Ammon's horn (tissue), 1 donor: ENCODE data around the gene LRRC1.
A peak's percentile ranks its signal among the peaks of the same experiment; 100 is the strongest.

Experiments
- DNase-seq: peaks from one replicate; pipeline ENCODE4 v3.0.0-alpha.2; 2016; ENCODE audit warnings: low spot score

Gene LRRC1

GRCh38 chr6:53925891-53926290, 131.1 kb downstream of the LRRC1 start:
- DNase-seq = no peak

- DNase-seq = no peak
Observed at GRCh38 chr6:53926505-53926904, 131.7 kb downstream of the LRRC1 start.

- no peak for DNase-seq
Observed at GRCh38 chr6:53928641-53929040, 133.8 kb downstream of the LRRC1 start.

GRCh38 chr6:53929041-53929820, 134.4 kb downstream of the LRRC1 start:
- DNase-seq = no peak

- DNase-seq = no peak
Observed at GRCh38 chr6:53929821-53930120, 135.0 kb downstream of the LRRC1 start.

- no peak for DNase-seq
Observed at GRCh38 chr6:53930330-53930729, 135.5 kb downstream of the LRRC1 start.

GRCh38 chr6:53931086-53931485, 136.3 kb downstream of the LRRC1 start:
- DNase-seq = no peak

- DNase-seq = no peak
Observed at GRCh38 chr6:53932516-53932915, 137.7 kb downstream of the LRRC1 start.

- DNase-seq = no peak
Observed at GRCh38 chr6:53934023-53934422, 139.2 kb downstream of the LRRC1 start.

GRCh38 chr6:53937461-53937860, 142.7 kb downstream of the LRRC1 start:
- DNase-seq = no peak

GRCh38 chr6:53938810-53939209, 144.0 kb downstream of the LRRC1 start:
- DNase-seq = no peak

GRCh38 chr6:53939830-53940229, 145.0 kb downstream of the LRRC1 start:
- no peak for DNase-seq

GRCh38 chr6:53943395-53943794, 148.6 kb downstream of the LRRC1 start:
- DNase-seq = peak; percentile 81

GRCh38 chr6:53944091-53944490, 149.3 kb downstream of the LRRC1 start:
- no peak for DNase-seq

GRCh38 chr6:53944543-53944942, 149.7 kb downstream of the LRRC1 start:
- DNase-seq = no peak

GRCh38 chr6:53945765-53946407, 151.1 kb downstream of the LRRC1 start:
- no peak for DNase-seq

GRCh38 chr6:53947780-53948179, 153.0 kb downstream of the LRRC1 start:
- DNase-seq = no peak

GRCh38 chr6:53951383-53951782, 156.6 kb downstream of the LRRC1 start:
- DNase-seq = no peak

- DNase-seq = peak; percentile 90
Observed at GRCh38 chr6:53956068-53956711, 161.4 kb downstream of the LRRC1 start.

GRCh38 chr6:53956804-53957203, 162.0 kb downstream of the LRRC1 start:
- DNase-seq = no peak

GRCh38 chr6:53959717-53960116, 164.9 kb downstream of the LRRC1 start:
- no peak for DNase-seq

GRCh38 chr6:53960311-53960710, 165.5 kb downstream of the LRRC1 start:
- DNase-seq = no peak

- no peak for DNase-seq
Observed at GRCh38 chr6:53961679-53962370, 167.0 kb downstream of the LRRC1 start.
